Measurements from ENCODE around the gene BEGAIN.

The BEGAIN gene

GRCh38 chr14:100554082-100554677 lies 33.0 kb downstream of the BEGAIN start:
- Histone ChIP-seq H3K36me3 (ENCODE audit: insufficient read depth, low read length) (no peaks in the 10 kb centered on the region), H3K4me1 (ENCODE audit: insufficient read depth, low read length) (peaks cover 16% of the 10 kb centered on the region), H3K9me3 (ENCODE audit: control insufficient read depth, insufficient read depth, low read length) (no peaks in the 10 kb centered on the region), H3K9ac (ENCODE audit: low read depth, low read length) (no peak overlapping the region)

DNA sequence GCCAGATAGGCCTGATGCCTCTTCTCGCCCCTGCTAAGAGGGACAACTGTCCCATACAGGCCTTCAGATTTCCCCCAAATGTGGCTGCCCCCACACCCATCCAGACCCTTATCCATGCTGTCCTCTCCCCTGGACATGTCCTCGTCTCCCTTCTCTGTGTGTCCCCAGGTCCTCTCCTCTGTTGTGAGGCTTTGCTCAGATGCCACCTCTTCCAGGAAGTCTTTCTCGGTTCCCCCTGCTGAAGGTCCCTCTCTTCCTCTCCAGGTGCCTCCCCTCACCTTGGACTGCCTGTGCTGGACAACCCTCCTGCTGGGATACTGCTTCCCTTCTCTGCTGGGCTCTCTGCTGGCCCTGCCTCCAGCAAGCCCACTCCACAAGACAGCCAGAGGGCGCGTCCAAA lies 33.7 kb downstream of the BEGAIN start:
- Histone ChIP-seq H3K4me1 (ENCODE audit: insufficient read depth, low read length) (peaks cover 16% of the 10 kb centered on the region), H3K9me3 (ENCODE audit: control insufficient read depth, insufficient read depth, low read length) (no peaks in the 10 kb centered on the region), H3K36me3 (ENCODE audit: insufficient read depth, low read length) (no peaks in the 10 kb centered on the region), H3K9ac (ENCODE audit: low read depth, low read length) (no peak overlapping the region)

- no peaks in the 10 kb centered on the region for H3K9me3 ChIP-seq (ENCODE audit: control insufficient read depth, insufficient read depth, low read length)
- H3K36me3 ChIP-seq (ENCODE audit: insufficient read depth, low read length) = no peaks in the 10 kb centered on the region
- H3K9ac ChIP-seq (ENCODE audit: low read depth, low read length) = no peak overlapping the region
- H3K4me1 ChIP-seq (ENCODE audit: insufficient read depth, low read length) = peaks cover 14% of the 10 kb centered on the region
Measured at GRCh38 chr14:100552524-100553125, 34.6 kb downstream of the BEGAIN start.

DNA sequence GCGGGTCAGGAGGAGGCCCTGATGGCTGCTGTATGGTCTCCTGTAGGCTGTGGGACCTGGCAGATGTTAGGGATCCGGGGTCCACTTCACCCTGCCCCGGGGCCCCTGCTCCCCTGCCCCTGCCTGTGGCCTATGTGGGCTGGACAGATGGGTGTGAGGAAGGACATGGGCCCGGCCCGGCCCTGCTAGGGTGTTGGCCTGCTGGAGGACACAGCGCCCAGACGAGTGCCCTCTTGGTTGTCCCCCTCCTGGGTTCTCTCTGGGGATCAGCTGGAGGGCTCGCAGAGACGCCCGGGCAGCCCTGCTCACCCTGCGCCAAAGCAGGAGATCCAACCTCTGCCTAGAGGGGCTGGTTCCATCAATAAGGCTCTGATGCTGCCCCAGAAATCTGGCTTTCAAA lies 36.2 kb downstream of the BEGAIN start:
- Histone ChIP-seq H3K4me1 (ENCODE audit: insufficient read depth, low read length) (peaks cover 5% of the 10 kb centered on the region), H3K9ac (ENCODE audit: low read depth, low read length) (no peak overlapping the region), H3K36me3 (ENCODE audit: insufficient read depth, low read length) (no peaks in the 10 kb centered on the region), H3K9me3 (ENCODE audit: control insufficient read depth, insufficient read depth, low read length) (no peaks in the 10 kb centered on the region)

- Histone ChIP-seq H3K9me3 (ENCODE audit: control insufficient read depth, insufficient read depth, low read length) (no peaks in the 10 kb centered on the region), H3K36me3 (ENCODE audit: insufficient read depth, low read length) (no peaks in the 10 kb centered on the region), H3K9ac (ENCODE audit: low read depth, low read length) (no peak overlapping the region), H3K4me1 (ENCODE audit: insufficient read depth, low read length) (peaks cover 9% of the 10 kb centered on the region)
Measured at GRCh38 chr14:100549834-100550625, 37.2 kb downstream of the BEGAIN start.

DNA sequence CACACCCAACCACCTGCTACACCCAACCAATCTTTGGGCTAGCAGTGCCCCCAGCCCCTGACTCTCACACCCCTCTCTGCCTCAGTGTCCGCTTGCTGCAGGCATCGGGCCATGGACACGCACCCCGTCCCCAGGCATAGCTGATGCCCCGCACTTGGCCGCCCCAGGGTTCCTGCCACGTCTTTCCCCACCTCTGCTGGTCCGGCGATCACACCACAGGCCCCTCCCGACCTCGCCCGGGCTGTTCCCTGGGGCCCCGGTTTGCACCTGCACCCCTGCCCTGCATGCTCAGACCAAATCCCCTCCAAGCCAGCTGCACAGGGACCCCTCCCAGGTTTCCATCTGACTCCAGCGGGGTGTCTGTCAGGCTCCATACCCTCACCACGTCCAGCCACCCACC lies 38.3 kb downstream of the BEGAIN start:
- Histone ChIP-seq H3K4me1 (ENCODE audit: insufficient read depth, low read length) (peaks cover 10% of the 10 kb centered on the region), H3K9ac (ENCODE audit: low read depth, low read length) (no peak overlapping the region), H3K36me3 (ENCODE audit: insufficient read depth, low read length) (no peaks in the 10 kb centered on the region), H3K9me3 (ENCODE audit: control insufficient read depth, insufficient read depth, low read length) (no peaks in the 10 kb centered on the region)

DNA sequence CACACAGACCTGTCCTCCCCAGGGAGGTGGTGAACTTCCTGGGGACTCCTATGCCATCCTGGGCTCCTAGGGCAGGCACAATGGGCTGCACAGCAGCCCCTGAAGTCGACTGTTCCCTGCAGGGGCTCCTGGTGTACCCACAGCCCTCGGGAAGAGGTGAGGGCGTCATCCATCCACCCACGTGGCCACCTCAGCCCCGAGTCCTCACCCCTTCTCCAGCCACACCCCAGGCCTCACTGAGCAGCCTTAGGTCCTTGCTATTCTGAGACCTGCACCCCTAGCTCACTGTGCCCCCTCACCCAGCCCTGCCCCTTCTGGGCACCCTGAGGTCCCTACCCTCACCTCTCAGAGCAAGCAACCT lies 38.9 kb downstream of the BEGAIN start:
- Histone ChIP-seq H3K36me3 (ENCODE audit: insufficient read depth, low read length) (no peaks in the 10 kb centered on the region), H3K9me3 (ENCODE audit: control insufficient read depth, insufficient read depth, low read length) (no peaks in the 10 kb centered on the region), H3K9ac (ENCODE audit: low read depth, low read length) (no peak overlapping the region), H3K4me1 (ENCODE audit: insufficient read depth, low read length) (peaks cover 10% of the 10 kb centered on the region)

- Histone ChIP-seq H3K4me1 (ENCODE audit: insufficient read depth, low read length) (peaks cover 10% of the 10 kb centered on the region), H3K36me3 (ENCODE audit: insufficient read depth, low read length) (no peaks in the 10 kb centered on the region), H3K9ac (ENCODE audit: low read depth, low read length) (no peak overlapping the region), H3K9me3 (ENCODE audit: control insufficient read depth, insufficient read depth, low read length) (no peaks in the 10 kb centered on the region)
Measured at GRCh38 chr14:100547633-100548294, 39.5 kb downstream of the BEGAIN start.

- Histone ChIP-seq H3K9ac (ENCODE audit: low read depth, low read length) (no peak overlapping the region), H3K4me1 (ENCODE audit: insufficient read depth, low read length) (peaks cover 11% of the 10 kb centered on the region), H3K9me3 (ENCODE audit: control insufficient read depth, insufficient read depth, low read length) (no peaks in the 10 kb centered on the region)
Measured at GRCh38 chr14:100546051-100546443, 41.2 kb downstream of the BEGAIN start.

GRCh38 chr14:100545359-100545758 lies 41.9 kb downstream of the BEGAIN start:
- Histone ChIP-seq H3K4me1 (ENCODE audit: insufficient read depth, low read length) (peaks cover 16% of the 10 kb centered on the region), H3K36me3 (ENCODE audit: insufficient read depth, low read length) (no peaks in the 10 kb centered on the region), H3K9me3 (ENCODE audit: control insufficient read depth, insufficient read depth, low read length) (no peaks in the 10 kb centered on the region), H3K9ac (ENCODE audit: low read depth, low read length) (no peak overlapping the region)

More at GRCh38 chr14:100546051-100546443, 41.2 kb downstream of the BEGAIN start:
- H3K36me3 ChIP-seq (ENCODE audit: insufficient read depth, low read length) = no peaks in the 10 kb centered on the region

DNA sequence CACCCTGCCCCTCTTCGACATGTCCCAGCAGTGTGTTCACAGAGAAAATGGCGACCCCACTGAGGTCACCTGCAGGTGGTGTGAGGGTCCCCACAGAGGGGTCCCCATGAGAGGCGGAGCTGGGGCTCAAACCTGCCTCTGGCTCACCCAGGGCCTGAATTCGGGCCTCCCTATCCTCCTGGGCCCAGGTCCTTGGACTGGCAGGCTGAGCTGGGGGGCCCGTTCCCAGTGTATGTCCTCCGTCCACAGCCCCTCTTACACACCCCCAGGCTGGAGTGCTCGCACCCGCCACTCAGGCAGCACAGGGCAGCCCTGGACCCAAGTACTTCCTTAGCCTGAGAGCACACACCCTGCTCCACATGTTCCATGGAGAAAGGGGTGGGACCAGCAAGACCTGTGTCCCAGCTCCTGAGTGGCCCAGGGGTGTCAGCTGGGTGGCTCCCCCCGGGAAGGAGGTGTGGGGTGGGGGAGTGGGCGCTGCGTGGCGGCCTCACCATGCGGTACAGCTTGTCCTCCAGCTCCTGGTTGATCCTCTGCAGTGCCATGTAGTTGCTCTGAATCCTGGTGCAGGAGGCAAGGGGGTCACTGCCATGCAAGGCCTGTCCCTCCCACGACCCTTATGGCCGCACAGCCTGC lies 42.6 kb downstream of the BEGAIN start:
- H3K9me3 ChIP-seq (ENCODE audit: control insufficient read depth, insufficient read depth, low read length) = no peaks in the 10 kb centered on the region
- no peak overlapping the region for H3K9ac ChIP-seq (ENCODE audit: low read depth, low read length)
- no peaks in the 10 kb centered on the region for H3K36me3 ChIP-seq (ENCODE audit: insufficient read depth, low read length)
- peaks cover 16% of the 10 kb centered on the region for H3K4me1 ChIP-seq (ENCODE audit: insufficient read depth, low read length)

DNA sequence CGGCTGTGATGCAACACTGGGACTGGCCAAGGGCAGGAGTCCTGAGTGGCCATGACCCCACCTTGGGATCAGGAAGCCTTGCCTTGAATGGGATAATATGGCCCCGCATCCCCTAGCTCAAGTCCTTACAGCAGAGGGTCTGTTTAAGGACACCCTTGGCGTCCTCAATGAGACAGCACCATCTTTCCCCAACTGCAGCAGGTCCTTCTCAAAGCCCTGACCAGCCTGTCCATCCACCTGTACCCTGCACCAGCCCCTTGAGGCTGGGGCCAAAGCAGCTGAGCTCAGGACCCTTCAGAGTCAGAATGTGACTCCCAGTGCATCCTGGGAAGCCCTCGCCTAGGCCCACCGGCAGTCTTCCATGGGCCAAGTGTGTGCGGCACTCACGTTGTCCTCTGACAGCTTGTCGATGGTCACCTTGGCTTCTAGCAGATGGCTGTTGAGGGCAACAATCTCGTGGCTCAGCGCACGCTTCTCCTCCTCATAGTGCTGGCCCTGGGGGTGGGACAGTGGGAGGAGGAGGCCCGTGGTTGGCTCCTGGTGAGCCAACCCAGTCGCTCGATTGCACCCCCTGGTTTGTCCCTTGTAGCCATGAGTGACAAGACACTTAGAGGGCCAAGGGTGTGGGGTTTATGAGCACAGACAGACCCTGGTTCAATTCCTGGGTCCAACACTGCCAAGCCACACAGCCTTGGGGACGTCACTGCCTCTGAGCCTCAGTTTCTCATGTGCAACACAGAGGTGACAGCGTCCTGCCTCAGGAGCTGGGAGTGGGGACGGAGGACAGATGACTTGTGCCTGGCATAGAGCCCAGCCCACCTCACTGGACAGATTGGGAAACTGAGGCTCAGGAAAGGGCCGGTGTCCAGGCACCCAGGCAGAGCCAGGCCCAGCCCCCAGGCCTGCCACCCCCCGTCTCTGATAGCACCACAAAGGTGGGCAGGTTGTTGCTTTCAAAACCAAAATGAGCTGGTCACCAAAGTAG lies 43.5 kb downstream of the BEGAIN start:
- no peaks in the 10 kb centered on the region for H3K9me3 ChIP-seq (ENCODE audit: control insufficient read depth, insufficient read depth, low read length)
- peaks cover 16% of the 10 kb centered on the region for H3K4me1 ChIP-seq (ENCODE audit: insufficient read depth, low read length)
- no peaks in the 10 kb centered on the region for H3K36me3 ChIP-seq (ENCODE audit: insufficient read depth, low read length)
- H3K9ac ChIP-seq (ENCODE audit: low read depth, low read length) = no peak overlapping the region

DNA sequence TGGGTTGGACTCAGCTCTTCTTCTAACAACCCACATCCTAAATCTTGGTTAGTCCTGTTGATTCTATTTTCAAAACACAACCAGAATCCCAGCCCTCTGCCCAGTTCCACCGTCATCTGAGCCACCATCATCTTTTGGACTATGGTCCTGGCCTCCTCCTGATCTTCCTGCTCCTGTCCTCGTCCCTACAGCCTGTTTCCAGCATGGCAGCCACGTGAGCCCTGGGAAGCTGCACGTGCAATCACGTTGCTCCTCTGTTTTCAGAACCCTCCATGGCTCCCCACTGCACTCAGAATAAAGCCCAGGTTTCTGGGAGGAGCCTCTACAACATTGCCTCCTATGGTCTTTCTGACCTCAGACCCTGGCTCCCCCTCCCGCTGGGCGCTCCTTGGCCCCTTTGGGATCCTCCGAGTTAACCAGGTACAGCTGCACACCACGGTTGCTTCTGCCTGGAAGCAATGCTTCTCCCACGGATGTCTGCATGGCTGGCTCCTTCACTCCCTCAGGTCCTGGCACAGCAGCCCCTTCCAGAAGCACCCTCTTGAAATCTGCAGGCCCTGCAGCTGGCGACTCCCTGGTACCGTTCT lies 44.5 kb downstream of the BEGAIN start:
- H3K9me3 ChIP-seq (ENCODE audit: control insufficient read depth, insufficient read depth, low read length) = no peaks in the 10 kb centered on the region
- H3K4me1 ChIP-seq (ENCODE audit: insufficient read depth, low read length) = peaks cover 16% of the 10 kb centered on the region
- H3K9ac ChIP-seq (ENCODE audit: low read depth, low read length) = no peak overlapping the region
- no peaks in the 10 kb centered on the region for H3K36me3 ChIP-seq (ENCODE audit: insufficient read depth, low read length)
